Stomach (tissue), 4 donors: ENCODE results near the gene CPLX3.

Experiments
- EP300 ChIP-seq: sonication (generic); formaldehyde crosslinking; IDR thresholded peaks from one replicate; pipeline ENCODE4 v1.6.1; 2017; ENCODE audit warnings: antibody characterized with exemption
- POLR2A ChIP-seq, 4 donors: fragments of 450-650 bp; IDR thresholded peaks; one replicate each; pipeline ENCODE4 v1.6.1; 2016; ENCODE audit warnings: antibody characterized with exemption in 4 of 4, control low read depth in 2 of 4, mild to moderate bottlenecking in 1 of 4, moderate library complexity in 1 of 4
- TF ChIP-seq, protein P1 (sequence below), 7 experiments: fragments of 450-650 bp in 4 of 7; fragments of 200-600 bp in 3 of 7; sonication (generic) in 3 of 7; IDR thresholded peaks; one replicate each; pipeline ENCODE4 v1.5.1; 2016 to 2019; ENCODE audit warnings: antibody characterized with exemption in 7 of 7, control low read depth in 2 of 7, mild to moderate bottlenecking in 1 of 7

DNA sequence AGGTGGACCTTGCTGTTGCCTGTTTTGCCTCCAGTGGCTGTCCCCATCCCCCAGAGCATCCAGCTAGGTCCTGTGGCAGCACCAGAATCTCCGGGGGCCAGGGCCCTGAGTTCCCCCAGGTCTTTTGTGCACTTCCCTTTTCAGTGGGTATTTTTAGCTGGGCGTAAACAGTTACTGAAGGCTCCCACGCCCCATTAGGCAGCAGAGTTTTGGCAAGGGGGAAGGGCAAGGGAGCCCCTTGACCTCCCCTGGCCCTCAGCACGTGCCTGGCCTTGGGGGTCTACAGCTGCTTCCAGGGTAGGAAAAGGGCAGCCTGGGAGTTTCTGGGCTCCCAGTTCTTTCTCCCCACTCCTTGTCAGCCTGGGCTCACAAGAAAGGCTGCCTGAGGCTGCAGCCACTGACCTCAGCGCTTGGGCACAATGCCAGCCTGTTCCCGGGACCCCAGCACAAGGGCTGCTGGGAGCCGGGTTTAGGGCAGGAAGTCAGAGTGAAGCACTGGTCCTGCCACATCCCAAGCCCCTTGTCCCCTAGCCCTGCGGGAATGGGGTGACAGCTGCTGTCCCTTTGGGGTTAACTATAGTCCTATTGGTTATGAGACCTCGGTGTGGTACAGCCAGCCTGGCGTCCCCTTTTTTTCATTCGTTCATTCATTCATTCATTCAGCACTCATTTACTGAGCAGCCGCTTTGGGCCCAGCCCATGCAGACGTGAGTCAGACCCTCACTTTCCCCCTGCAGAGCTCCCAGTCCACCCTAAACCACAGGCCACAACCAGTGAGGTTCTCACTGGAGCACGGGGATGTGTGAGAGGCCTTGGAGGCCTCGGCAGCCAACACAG is 36.1 kb upstream of the CPLX3 start:
- TF ChIP-seq, protein P1, sequence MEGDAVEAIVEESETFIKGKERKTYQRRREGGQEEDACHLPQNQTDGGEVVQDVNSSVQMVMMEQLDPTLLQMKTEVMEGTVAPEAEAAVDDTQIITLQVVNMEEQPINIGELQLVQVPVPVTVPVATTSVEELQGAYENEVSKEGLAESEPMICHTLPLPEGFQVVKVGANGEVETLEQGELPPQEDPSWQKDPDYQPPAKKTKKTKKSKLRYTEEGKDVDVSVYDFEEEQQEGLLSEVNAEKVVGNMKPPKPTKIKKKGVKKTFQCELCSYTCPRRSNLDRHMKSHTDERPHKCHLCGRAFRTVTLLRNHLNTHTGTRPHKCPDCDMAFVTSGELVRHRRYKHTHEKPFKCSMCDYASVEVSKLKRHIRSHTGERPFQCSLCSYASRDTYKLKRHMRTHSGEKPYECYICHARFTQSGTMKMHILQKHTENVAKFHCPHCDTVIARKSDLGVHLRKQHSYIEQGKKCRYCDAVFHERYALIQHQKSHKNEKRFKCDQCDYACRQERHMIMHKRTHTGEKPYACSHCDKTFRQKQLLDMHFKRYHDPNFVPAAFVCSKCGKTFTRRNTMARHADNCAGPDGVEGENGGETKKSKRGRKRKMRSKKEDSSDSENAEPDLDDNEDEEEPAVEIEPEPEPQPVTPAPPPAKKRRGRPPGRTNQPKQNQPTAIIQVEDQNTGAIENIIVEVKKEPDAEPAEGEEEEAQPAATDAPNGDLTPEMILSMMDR (IDR thresholded peaks at IDR 0.05), result no peak
- TF ChIP-seq POLR2A (IDR thresholded peaks at IDR 0.05) (no peak), EP300 (no peak)
